ENCODE results near the gene CCDC14.

The CCDC14 gene

DNA sequence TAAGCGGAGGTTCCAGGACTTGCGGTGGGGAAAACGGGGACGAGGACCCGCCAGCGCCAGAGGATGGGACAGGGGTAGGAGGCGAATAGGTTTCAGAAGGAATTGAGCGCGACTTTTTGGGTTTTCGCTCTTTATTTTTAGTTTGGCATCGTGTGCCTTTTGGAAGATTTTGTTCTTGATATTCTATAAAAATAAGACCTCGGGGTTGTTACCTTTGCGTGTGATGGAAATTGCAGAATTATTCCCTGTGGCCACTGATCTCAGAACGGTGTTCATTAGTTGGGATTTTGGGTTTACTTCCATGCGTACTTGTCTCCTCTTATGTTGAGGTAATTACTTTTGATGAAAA, 453 bp upstream of the CCDC14 start:
- DNase-seq, result no peak

DNA sequence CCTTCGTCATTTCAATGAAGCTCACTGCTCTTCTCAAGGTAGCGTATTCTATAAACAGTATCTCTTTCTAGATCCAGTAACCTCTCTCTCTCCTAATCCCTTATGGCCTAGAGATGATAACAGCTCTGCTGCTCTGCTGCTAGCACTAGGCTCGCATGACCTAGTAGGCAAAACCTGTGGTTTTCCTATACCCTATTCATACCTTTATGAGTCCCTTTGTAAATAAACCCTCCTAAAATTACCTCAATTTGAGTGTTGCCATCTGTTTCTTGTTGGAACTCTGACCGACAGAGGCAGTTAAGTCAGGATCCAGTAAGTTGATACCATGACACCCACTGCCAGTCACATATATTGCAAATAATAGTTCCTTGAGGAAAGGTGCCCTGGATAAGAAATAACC, 7.3 kb downstream of the CCDC14 start:
- no peak for DNase-seq

DNA sequence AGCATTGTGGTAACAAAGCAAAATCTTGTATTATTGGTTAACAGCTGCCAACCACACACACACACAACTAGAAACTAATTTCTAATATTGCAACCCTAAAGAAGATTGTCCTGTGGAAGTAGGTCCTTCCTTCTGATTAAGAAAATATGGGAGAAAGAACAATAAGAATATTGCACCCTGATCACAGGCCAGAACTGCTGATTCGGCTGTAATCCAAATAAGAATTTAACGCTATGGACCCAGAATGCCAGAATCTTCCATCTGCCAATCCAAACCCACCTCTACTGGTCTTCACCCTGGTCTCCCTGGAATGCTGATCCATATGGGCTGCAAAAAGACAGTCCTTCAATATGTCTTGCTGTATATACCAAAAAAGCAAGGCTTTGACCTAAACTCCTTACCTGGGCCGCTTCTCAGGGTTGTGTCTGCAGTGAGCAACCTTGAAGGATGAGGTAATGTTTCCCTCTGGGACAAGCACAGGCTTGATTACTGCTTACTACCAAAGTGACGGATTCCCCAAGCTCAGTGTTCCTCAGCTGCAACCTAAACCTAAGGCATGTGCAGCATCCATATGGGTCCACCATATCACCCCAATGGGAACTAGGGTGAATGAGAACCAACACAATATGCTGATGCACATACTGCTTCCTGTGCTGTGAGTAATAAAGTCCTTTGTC, 8.0 kb downstream of the CCDC14 start:
- DNase-seq, result no peak

DNA sequence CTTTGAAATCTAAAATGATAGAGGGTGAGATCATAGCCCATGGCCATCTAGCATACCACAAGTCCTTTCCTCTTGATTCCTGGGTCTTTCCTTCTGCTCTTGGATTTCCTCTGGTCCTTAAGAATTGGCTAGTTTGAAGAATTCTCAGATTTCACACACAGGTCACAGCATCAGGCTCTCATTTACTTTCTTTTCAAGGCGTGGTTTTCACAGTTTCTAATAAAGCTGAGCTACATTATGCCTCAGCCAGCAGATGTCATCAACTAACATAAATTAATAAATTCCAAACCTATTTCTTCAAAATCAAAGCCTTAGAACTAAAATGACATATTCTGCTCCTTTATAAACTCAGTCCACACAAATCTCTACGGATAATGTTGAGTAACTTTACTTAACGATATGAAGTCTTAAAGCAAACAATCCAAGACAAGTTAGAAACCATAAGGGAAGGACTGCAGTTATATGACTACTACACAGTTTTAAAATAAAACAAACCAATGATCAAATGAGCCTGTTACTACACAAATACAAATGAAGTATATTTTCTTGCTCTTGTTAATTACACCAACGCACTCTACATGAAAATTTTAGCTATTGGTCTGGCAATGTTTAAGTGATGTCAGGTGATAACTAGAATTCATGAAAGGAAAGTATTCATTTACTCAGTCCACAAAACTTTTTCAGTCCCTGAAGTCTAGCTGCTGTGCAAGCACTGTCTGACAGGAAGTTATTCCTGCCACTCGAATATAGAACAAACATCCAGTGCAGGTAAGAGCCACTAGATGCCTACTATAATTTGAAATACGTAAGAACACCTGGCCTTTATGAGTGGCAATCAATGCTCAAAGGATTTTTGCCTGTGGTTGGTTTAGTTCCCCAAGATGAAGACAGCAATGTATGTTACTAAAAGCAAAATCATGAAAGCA, 9.2 kb downstream of the CCDC14 start:
- peak; percentile 44 for DNase-seq

DNA sequence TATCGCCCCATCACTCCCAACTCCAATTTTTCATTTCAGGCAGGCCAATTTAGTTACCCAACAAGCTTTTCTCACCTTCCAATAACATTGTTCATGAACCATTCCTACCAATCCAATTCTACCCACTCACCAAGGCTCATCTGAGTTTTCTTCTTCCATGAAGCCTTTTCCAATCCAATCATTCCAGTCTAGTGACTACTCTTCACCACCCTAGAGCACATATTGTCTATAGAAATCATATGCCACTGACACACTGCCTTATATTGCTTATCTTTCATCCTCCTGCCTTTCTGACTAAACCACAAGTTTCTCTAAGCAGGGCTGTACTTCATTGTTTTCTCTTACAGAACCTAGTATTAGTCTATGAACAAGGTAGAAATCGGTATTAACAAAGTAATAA, 11.4 kb downstream of the CCDC14 start:
- DNase-seq, result no peak

DNA sequence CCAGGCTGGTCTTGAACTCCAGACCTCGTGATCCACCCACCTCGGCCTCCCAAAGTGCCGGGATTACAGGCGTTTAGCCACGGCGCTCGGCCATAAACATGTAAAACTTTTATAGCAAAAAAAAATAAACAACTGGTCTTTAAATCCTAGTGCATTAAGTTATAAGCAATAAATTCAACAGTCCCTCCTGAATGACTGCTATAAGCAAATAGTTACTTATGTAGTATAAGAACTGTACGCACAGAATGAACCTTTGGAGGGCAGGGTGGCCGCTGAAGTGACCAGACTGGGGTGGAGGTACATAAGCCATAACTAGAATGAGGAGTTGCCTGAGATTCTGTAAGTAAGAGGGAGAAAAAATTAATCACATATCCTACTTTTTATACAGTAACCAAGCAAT, 12.6 kb downstream of the CCDC14 start:
- DNase-seq, result no peak

DNA sequence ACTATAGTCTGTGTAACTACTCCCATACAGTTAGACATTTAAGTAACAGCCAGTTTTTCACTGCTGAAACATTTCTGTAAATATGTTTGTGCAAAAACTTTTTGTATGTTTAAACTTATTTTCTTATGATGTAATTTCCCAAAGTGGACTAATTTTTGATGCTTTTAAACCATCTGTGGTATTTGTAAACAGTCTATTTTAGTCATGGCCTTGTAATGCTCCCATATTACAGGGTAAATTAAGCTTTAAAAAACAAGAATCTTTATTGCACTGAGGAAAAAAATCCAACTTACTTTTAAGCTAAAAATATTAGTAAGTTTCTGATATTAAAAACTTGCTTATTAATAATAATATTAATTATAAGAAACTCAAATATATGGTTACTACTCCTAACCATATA, 13.5 kb downstream of the CCDC14 start:
- DNase-seq, result no peak

DNA sequence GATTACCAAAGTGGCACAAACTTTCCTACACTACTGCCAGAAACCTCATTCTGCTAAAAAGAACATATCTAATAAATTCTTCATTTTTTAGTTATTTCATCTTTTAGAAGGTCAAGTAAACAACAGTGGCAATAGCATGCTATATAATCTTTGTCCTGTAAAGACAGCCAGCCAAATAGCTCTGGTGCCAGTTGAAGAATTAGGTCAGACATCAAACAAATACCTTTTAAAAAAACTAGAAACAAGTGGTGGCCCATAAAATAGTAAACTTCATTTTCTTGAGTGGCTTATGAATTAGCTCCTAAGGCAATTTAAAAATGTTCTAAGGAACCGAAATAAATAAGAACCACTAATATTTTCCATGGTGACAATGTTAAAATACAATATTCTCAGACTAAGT, 19.5 kb downstream of the CCDC14 start:
- no peak for DNase-seq

DNA sequence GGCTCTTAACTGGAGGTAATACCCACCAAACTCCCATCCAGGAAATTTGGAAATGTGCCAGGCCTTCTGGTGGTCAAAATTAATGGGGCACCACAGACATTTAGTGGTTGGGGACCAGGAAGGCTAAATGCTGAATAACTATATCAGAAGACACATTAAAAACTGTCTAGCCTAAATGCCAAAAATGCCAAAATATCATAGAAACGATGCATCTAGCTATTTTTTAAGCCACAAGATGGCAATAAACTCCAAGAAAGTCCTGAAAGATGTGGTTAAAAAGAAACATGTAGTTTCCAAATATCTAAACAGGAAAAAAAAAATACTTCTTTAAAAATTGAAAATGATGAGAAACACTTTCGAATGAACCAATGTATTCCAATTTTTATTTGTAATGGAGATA, 19.9 kb downstream of the CCDC14 start:
- DNase-seq, result no peak

DNA sequence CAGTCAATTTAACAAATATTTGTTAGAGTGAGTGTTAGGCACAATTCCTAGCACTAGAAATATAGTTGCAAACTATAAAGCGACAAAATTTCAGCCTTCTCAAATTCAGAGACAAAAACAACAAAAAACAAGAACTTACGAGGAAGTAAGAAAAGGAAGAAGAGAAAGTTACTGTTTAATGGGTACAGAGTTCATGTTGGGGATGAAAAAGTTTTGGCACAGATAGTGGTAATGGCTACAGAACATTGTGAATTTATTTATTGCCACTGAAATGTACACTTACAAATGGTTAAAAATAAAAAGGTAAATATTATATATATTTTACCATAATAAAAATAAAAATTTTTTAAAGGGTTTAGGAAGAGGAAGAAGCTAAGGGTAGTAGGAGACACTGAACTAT, 21.3 kb downstream of the CCDC14 start:
- DNase-seq, result no peak

DNA sequence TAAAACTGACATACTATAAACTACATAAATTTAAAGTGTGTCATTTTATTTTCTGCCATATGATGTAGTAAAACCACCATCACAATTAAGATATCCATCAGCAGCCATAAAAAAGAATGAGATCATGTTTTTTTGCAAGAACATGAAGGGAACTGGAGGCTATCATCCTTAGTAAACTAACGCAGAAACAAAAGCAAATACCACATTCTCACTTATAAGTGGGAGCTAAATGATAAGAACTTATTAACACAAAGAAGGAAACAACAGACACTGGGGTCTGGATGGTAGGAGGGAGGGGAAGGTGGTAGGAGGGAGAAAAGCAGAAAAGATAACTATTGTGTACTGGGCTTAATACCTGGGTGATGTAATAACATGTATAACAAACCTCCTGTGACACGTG, 24.6 kb downstream of the CCDC14 start:
- no peak for DNase-seq

DNA sequence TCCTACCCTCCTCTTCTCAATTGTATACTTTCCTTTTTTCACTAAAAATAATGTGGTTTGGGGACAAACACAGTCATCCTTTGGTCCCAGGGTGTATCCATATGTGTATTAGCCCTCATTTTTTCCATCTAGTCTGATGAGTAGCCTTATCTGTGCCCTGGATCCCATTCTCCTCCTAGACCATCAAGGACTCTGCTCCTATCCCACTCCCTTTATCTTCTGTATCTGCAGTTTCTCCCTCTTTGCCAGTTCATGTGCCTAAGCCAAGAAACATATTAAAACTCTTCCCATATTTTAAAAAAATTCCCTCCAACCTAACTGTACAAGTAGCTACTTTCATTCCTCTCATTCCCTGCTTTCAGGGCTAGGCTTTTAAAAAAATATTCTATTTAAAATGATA, 25.2 kb downstream of the CCDC14 start:
- DNase-seq, result no peak

DNA sequence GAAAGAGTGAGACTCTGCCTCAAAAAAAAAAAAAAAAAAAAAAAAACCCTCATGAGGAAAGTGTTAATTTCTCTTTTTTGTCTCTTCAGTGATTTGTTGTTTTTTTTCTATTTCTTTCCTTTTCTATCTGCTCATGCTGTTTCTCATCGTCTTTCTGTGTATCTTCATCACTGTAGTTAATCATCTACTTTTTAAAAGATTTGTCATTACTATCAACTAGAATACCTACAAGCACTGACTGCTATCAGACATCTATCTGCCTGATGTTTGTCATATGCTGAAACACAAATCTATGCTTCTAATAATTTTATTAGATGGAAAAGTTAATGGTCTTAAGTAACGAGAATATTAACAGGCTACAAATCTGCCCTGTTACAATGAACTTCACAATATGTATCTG, 26.8 kb downstream of the CCDC14 start:
- no peak for DNase-seq

DNA sequence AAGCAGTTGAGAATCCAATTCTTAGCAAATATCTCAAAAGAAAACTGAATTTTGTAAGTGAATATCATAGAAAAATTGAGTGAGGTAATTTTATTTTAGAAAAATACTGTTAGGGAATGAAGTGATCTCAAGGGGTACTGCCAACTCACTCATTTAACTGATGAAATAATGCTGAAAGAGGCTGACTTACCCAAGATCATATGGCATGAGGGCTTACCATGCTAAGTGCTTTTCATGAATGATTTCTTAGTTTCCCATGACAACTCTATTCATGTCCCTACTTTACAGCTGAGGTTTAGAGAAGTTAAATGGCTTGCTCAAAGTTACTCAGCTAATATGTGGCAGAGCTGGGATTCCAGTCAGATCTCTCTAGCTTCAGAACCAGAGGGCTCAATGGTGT, 30.6 kb downstream of the CCDC14 start:
- DNase-seq, result no peak

DNA sequence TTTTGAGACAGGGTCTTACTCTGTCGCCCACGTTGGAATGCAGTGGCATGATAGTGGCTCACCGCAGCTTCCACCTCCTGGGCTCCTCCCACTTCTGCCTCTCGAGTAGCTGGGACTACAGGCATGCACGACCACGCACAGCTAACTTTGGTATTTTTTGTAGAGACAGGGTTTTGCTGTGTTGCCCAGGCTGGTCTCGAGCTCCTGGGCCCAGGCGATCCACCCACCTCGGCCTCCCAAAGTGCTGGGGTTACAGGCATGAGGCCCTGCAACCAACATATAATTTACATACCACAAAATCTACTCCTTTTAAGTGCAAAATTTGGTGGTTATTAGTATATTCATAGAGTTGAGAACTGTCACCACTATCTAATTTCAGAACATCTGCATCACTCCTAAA, 31.7 kb downstream of the CCDC14 start:
- DNase-seq, result no peak

DNA sequence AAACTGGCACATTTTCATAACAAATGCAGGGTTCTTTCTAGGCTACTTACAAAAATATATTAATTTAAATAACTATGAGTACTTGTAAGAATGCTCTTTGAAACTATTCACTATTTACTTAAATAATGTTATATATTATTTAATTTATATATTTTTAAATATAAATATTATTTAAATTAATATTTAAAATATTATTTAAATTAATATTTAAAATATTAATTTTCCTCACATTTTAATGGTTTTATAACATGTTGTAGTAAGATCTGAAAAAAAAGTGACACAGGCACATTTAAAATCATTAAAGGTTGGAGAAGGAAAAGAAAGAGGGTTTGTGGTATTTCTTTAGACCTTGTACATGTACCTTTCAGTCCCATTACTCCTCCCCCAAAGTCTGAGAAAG, 34.6 kb downstream of the CCDC14 start:
- DNase-seq, result no peak

DNA sequence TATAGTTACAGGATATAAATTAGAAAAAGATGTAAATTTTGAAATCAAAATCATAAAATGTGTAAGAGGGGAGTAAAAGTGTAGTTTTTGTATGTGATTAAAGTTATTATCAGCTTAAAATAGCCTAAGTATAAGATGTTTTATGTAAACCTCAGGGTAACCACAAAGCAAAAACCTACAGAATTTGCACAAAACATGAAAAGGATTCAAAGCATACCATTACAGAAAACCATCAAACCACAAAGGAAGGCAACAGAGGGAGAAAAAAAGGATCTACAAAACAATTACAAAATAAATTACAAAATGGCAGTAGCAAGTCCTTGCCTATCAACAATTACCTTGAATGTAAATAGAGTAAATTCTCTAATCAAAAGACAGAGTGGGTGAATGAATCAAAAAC, 40.2 kb downstream of the CCDC14 start:
- DNase-seq, result no peak

DNA sequence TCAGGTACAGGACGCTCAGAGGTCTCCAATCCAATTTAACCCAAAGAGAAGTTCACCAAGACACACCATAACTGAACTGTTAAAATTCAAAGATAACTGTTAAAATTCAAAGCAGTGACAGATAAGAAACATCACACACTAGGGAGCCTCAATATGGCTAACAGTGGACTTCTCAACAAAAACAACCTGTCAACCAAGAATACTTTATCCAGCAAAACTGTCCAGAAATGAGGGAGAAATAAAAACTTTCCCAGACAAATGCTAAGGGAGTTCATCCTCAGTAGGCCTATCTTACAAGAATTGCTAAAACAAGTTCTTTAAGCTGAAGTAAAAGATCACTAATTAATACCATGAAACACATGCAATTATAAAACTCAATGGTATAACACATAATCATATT, 40.6 kb downstream of the CCDC14 start:
- no peak for DNase-seq

DNA sequence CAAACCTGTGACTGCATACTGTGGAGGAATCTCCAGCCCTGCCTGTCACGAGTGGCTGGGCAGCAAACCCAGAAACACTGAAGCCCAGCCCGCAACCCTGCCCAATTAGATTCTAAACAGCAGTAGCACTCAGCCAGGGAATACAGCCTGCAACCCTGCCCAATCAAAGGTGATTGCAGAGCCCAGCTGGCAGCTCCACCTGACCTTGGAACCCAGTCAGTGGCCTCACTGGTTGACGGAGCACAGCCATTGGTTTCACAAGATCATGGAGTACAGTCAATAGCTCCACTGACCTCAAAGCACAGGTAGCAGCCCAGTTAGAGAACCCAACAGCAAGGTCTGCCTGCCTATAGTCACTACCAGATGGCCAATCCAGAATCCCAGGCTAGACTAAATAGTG, 41.7 kb downstream of the CCDC14 start:
- DNase-seq, result no peak

DNA sequence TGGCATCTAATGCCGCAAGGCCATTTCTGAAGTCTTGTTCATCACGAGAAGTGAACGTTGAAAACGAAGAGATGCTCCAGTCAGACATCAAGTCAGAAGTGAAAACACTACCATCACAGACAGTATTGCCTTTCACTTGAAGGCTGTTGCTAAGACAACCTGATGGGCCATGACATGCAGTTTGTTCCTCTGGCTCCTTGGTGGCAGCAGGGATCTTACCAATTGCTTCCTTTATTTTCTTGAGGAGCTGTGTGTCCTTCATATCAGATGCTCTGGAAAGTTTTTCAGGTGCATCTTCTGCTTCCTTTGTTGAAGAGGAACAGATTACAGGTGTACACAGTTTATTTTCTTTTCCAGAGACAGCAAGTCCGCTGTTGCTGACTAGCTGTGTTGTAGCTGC, 46.2 kb downstream of the CCDC14 start:
- DNase-seq, result no peak

DNA sequence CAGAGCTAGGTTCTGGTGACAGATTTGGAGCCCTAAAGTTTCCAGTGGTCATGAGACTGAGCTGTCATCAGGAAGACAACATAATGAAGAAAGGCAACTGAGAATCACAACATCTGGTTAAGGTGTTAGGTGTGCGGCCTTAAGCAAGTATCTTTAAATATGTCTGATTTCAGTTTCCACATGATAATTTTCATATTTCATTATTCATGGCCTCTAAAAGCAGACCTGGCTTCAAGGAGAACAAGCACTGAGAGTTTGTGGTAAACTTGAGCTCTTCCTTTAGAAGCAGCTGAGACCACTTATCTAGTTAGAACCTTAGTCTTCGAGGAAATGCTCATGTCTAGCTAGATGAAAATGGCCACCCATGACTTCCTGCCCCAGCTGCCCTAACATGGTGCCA, 51.2 kb downstream of the CCDC14 start:
- no peak for DNase-seq

DNA sequence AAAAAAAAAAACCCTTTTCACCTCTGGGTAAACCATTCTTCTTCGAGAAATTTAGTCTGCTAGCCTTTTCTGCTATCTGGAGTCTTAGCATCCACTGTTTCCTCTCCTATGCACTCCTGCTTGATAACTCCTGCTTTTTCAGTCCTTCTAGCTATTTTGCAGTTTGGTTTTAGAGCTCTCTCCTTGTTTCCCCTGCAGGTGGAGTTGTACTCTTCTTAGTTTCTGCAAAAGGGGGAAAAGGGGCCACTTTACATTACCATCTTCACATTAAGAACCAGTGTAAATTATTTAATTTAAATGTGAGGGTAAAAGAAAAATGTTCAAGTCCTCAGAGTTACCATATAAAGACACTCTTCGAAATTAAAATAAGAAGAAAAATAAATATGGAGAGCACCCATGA, 53.3 kb downstream of the CCDC14 start:
- no peak for DNase-seq

DNA sequence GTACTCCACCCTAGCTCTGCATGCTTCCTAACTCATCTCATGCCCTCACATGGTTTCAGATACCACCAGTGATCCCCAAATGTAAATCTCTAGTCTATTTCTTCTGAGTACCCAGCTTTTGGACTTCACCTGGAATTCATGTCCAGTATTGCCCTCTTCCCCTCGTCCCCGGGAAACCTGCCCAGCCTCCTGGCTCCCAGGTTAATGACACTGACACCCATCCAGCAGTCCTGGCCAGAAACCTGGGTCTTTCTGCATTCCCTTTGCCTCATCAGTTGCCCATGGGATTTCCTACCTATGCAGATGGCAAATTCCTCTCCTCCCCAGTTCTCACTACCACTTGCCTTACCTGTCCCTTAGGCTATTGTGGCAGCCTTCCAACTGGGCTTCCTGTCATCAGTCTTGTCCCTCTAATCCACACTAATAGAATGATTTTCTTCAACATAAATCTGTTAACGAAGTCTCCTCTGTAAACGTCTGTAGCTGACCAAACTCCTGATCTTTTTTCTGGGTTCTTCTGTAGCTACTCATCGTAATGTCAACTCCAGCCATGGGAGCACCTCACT, 61.6 kb downstream of the CCDC14 start:
- DNase-seq, result no peak

DNA sequence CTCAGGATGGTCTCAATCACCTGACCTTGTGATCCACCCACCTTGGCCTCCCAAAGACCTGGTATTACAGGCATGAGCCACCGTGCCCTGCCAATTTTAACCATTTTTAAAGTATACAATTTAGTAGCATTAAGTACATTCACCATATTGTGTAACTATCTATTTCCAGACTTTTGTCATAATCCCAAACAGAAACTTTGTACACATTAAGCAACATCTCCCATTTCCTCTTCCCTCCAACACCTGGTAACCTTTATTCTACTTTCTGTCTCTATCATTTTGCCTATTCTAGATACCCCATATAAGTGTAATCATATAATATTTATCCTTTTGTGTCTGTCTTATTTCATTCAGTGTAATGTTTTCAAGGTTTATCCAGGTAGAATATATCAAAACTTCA, 68.0 kb downstream of the CCDC14 start:
- no peak for DNase-seq

DNA sequence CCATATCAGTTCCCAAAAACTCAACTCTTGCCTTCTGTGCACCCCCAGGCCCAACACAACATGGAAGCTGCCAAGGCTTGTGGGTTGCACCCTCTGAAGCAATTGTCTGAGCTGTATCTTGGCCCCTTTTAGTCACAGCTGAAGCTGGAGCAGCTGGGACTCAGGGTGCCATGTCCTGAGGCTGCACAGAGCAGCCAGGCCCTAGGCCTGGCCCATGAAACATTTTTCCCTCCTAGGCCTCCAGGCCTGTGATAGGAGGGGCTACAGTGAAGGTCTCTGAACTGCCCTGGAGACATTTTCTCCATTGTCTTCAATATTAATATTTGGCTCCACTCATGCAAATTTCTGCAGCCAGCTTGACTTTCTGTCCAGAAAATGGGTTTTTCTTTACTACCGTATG, 68.8 kb downstream of the CCDC14 start:
- DNase-seq, result no peak

Data from NCI-H1436 (cell line).